Activated naive CD4-positive, alpha-beta T cell treated with anti-CD3 and anti-CD28 coated beads, Interleukin-2, amount 50 U/mL, for 16 hours (primary cell): Measurements from ENCODE around the gene VPS52.

ENCODE experiments used
- DNase-seq: peaks from one replicate; pipeline ENCODE4 v3.0.0-alpha.2; 2020

The VPS52 gene, protein sequence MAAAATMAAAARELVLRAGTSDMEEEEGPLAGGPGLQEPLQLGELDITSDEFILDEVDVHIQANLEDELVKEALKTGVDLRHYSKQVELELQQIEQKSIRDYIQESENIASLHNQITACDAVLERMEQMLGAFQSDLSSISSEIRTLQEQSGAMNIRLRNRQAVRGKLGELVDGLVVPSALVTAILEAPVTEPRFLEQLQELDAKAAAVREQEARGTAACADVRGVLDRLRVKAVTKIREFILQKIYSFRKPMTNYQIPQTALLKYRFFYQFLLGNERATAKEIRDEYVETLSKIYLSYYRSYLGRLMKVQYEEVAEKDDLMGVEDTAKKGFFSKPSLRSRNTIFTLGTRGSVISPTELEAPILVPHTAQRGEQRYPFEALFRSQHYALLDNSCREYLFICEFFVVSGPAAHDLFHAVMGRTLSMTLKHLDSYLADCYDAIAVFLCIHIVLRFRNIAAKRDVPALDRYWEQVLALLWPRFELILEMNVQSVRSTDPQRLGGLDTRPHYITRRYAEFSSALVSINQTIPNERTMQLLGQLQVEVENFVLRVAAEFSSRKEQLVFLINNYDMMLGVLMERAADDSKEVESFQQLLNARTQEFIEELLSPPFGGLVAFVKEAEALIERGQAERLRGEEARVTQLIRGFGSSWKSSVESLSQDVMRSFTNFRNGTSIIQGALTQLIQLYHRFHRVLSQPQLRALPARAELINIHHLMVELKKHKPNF

DNA sequence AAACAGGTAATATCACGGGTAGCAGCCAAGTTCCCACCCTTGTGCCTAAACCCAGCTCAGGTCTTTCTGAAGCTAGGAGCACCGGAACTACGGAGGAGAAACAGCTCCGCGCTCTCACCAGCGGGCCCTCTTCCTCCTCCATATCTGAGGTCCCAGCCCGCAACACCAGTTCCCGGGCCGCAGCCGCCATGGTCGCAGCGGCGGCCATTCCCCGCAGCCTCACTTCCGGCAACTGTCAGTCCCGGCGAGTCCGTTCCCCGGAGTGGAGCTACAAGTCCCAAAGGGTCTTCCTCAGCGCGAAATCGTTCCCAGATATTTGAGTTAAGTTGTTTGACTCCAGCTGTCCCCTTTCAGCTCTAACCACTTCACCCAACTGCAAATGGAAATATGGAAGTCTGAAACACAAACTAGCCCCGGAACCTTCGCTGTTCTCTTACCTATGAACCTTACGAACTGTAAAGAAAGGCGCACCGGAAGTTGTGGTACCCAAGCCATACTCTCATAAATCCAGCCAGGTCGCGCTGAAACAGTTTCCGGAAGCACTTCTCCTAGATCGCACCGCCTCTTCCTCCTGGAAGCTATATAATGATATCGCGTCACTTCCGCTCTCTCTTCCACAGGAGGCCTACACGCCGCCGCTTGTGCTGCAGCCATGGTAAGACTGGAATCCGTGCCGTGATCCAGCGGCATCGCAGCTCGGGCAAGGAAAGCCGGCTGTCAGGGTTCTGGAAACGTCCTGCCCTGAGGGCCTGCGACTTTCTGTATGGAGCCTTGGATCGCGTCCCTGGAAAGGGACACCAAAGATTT is at the start of gene VPS52, which contains the start of gene RPS18:
VPS52 (minus strand) TSS at position 409 of the 807 bp plus-strand sequence; CDS start at position 208, 201 bp downstream.
RPS18 (plus strand) TSS at position 608 of the 807 bp plus-strand sequence; CDS start at position 653, 45 bp downstream.
- DNase-seq, result peak; percentile 87

DNA sequence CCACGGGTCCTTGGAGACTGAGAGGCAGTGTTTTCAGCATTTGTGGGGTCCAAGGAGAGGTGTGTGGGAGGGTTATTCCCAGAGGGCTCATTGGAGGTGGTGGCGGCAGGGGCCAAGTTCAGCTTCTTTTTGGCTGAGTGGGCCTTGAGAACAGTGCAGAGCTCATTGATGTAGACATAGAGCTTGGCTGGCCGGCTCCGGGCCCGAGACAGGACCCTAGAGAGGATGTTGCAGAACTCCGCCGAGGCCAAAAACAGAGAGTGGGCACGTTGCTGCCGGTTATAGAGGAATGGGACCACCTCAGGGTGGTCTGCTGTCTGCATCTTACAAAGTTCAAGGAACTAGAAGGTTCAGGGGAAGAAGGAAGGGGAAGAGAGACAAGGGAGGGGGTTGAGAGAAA is 49.6 kb upstream of the VPS52 start:
- no peak for DNase-seq

DNA sequence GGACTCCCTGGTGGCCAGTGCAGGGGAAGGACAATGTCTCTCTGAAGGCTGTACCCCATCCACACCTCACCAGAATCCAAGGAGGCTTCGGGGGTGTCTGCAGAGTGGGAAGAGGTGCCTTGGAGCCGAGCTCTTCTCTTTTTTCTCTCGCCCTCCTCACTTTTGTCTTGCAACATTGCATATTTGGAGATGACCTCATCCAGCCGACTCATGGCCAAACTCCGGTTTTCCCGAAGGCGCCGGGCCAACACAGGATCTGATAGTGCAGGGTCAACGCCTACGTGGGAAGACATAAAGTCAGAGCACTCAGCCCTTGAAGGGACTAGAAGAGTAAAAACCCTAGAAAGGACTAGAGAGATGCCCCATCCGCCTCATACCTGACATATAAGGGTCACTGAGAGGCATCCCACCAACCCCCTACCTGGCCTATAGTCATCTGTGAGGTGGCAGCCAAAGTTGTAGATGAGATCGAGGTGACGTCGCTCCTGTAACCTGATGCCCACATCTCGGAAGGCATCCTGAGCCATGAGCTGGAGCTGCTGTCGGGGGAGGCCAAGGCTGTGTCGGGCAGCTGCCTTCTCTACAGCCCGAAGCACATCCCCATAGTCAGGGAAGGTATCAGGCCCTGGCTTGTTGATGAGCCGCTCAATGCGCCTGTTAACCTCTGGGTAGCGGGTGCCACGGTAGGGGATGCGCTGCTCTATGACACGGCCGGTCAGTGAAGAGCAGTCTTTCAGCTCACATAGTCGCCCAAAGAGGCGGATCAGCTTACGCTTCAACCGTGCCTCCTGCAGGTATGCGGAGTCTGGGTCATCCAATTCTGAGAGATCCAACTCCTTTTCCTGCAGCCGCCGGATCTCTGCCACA is 48.9 kb upstream of the VPS52 start:
- DNase-seq, result no peak

DNA sequence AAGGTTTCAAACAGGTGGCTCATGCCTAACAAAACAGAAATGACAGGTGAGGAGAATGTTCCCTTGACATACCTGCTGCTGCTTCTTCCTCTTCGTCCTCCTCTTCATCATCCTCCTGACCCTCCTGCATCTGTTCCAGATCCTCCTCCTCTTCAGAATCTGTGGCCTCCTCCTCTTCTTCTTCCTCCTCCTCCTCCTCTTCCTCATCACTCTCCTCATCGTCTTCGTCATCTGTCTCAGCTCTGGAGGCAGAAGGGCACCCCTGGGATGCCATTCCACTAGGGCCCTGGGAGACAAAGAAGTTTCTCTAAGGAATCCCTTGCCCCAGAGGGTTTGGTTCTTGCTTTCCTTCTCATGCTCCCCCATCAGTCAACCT is 48.3 kb upstream of the VPS52 start:
- DNase-seq, result no peak

DNA sequence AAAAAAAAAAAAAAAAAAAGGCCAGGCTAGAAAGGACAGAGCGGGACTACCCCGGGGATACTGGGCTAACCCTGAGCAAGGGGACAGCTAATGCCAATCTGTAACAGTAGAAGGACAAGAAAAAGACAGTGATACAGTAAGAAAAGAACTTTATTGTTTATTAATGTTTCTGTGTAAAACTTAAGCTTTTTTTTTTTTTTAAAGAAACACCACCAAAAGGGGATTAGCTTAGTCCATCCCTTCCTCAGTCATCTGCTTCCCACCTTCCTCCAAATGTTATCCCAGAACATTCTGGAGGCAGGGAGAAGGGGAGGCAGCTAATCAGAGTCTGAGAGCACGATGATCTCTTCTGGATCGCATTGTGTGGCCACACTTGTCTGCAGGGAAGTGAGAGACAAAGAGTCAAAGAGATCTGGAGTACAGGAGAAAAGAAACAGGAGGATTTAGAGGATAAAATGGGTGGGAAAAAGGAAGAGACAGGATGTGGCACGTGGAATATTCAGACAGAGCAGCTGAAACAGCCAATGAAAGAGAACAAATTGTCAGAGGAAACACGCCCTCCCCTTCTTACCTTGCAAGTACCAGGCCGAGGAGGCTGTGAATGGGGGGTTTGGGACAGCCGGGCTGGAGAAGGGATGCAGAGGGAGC is 46.9 kb upstream of the VPS52 start:
- no peak for DNase-seq

DNA sequence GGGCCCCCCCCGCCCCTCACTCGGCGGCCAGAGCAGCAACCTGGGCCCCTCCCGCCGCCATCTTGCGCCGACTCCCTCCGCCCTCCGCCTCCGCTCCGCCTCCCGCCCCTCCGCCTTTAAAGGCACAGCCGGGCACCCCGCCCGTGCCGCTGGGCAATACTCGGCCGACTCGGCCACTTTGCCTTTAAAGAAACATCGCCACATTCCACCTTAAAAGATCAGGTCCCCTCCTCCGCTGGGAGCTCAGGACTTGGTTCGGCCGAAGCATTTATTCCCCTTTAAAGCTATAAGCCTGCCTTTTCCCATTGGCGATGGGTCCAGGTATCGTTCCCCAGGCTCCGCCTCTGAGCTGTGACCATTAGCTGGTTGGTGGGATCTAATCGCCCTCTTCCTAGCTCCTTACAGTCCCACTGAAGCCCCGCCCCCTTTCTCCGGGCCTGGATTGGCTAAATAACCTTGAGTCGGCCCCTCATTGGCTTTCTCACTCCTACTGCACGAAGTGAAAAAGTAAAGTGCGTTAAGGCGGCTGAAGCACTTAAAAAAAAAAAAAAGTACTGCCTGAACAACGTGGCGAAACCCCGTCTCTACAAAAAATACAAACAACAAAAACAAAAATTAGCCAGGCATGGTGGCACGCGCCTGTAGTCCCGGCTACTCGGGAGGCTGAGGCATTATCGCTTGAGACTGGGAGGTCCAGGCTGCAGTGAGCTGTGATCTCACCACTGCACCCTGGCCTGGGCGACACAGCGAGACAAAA is 46.2 kb upstream of the VPS52 start, which contains the start of gene ZBTB22:
ZBTB22 (minus strand) TSS at position 76 of the 757 bp plus-strand sequence. CDS start 828 bp downstream, outside the sequence.
- DNase-seq, result peak; percentile 95

DNA sequence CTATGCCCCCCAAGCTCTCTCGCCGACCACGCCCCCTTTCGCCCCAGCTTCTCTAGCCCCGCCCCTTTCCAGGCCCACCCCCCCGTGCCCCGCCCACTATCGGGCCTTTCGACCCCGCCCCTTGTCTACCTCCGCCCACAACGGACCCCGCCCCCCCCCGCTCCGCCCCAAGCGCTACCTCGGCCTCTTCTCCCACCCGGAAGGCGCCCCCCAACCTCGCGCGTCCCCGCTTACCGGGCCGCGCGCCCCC is 45.7 kb upstream of the VPS52 start:
- DNase-seq, result no peak

DNA sequence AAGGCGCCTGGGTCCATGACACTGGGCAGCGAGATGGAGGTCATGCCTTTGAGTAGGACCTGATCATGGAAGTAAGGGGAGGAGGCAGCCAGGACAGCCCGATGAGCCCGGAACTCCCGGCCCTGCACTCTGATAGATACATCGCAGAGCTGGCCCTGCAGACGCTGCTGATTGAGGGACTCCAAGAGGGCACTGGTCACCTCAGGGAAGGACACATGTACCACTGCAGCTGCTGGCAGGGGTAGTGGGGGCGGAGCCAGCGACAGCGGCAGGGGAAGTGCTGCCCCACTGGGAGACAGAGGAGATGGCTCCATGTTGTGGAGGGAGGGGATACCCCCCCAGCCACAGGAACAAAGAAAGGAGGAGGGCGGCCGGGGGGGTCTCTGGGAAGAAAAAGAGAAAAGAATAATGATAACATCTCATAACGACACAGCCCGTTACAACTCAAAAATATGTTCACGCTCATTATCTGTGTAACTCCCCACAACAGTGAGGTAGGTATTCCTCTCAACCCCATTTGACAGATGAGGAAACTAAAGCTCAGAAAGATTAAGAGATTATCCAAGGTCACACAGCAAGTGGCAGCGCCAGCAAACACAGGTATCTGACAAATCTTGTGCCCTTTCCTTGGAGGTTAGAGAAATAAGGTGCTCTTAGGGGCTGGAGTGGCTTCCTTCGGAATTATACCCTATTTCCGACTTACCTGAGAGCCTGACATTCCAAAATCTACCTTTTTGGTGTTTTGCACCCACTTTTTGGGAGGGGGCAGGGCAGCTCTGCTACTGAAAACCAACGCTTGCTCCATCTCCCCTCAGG is 45.1 kb upstream of the VPS52 start:
- DNase-seq, result no peak

DNA sequence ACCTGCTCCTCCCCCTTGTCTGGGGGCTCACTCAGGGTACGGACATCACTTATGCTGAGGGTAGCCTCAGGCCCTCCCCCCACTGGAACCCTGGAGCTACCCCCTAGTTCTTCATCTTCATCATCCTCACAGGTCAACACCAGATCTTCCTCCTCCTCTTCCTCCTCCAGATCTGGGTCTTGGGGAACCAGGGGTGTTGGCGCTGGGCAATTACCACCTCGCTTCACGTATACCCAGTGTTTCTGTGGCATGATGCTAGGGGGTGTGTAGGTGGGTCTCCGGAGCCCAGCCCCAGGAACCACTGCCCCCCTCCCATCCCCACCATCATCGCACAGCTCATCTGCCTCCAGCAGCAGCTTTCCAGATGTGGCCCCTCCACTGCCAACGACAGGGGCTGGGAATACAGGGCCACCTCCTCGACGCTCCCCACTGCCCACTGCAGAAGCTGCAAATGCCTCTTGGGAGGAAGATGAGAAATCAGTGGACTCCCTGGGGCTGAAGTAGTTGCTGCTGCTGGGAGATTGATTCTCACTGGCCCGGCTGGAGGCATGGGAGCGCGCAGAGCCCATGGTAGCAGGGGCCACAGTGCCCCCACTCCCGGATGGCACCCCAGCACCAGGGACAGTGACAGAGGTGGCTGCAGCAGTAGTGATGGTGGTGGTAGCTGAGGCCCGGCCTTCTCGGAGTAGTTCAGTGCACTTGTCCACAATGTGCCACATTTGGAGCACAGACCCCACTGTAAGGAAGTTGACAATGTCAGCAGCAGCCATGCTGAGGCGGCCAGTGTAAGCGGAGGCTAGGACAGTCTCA is 44.3 kb upstream of the VPS52 start:
- no peak for DNase-seq

DNA sequence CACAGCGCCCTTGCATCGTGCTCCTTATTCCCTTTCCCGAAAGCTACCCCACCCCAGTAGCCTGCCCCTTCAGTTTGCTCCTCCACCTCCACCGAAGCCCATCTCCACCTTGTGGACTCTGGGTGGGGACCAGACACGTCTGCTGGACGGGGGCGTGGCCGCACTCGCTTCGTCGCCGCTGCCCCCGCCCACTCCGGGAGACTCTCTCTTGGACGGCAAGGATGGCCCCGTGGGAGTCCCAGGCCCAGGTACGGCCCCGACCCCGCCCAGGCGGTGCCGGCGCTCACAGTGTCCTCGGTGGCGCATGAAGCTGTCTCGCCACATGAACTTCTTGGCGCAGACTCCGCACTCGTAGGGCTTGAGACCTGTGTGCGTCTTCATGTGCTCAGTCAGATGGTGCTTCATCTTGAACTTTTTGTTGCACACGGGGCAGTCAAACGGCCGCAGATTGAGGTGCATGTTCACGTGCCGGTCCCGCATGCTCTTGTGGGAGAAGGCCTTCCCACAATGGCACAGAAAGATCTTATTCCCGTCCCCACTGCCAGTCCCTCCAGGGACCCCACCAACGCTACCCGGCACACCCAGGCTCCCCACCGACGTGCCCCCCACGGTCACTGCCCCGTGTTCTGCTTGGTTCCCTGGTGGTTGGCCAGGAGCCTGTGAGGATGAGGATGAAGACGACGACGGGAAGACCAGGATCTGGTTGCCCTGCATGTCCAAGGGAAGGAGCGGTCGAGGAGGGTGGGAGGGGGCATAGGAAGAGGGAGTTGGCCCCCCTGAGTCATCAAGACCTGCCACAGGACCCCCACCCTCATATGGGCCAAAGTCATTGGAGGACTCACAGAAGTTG is 43.5 kb upstream of the VPS52 start:
- no peak for DNase-seq

DNA sequence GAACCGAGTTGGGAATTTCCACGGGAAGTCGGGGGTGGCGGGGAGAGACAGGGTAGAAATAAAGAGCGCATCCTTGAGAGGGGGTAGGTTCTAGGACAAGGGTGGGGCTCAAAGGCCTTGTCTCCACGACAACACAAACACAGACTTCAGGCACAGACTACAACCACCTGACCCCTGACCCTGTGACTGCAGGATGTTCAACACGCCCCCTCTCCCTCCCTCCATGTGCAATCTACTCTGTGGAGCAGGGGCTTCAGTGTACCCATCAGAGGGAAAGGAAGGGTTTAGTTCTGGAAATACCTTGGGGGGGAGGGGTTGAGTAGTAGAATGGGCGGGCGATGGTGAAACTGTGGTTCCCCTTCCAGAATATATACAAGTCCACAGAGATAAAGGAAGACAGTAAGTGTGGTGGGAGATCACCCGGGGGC is 42.9 kb upstream of the VPS52 start:
- DNase-seq, result peak; percentile 57

DNA sequence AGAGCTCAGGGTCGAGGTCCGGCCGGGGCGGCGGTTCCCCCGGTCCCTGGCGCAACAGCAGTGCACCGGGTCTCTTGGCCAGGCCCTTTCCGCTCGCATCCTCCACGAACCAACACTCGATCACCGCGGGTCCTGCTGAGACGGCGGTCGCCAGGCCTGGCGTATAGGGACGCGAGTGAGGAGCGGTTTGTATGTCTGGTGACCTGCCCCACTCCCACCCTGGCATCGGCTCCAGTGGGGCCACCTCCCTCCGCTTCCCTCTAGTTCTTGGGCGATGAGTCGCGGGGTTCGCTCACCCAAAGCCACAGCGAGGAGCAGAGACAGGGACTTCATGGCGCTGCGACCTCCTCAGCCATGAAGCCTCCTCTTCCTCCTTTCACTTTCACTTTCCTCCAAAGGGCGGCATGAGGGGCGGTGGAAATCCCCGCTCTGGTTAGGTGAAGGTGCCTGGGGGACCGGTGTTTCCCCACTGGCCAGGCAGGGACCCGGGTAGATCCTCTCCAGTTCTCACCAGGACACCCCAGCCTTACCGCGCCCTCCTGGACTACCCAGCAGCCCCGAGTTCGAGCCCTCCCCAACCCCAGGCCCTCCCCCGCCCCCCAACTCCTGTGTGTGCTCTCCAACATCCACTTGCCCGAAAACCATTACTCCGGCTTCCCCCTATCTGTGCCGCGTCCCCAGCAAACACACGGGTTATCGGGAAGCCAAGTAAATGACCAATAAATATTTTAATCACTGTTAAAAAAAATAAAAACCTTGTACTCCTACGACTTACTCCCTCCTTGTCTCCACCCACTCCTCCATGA is 42.2 kb upstream of the VPS52 start, which contains the start of gene TAPBP:
TAPBP (minus strand) TSS at position 370 of the 806 bp plus-strand sequence; CDS start at position 333, 37 bp downstream.
- peak; percentile 84 for DNase-seq

DNA sequence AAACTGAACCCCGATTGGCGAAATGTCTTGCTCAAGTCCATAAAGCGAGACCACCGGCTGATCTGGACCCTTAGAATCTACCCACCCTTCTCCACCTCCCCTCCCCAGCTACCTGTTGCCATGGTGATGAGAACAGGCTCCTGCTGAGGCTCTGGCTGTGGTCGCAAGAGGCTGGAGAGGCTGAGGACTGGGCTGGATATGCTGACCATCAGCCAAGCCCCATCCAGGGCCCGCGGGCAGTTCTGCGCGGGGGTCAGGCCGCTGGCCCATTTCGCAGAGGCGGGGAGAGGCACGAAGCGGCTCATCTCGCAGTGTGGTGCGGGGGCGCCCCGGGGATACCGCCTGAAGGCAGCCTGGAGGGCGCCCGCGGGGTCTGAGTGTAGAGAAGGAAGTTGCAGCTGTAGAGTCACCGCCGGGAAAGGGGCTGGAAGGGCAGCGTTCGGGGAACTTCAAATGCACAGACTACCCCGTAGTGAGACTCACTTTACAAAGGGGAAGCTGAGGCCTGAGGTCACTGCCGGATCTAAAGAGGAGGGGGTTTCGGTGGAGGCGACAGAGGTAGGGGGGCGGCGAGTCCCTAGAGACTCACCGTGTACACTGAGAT is 41.5 kb upstream of the VPS52 start:
- peak; percentile 63 for DNase-seq

DNA sequence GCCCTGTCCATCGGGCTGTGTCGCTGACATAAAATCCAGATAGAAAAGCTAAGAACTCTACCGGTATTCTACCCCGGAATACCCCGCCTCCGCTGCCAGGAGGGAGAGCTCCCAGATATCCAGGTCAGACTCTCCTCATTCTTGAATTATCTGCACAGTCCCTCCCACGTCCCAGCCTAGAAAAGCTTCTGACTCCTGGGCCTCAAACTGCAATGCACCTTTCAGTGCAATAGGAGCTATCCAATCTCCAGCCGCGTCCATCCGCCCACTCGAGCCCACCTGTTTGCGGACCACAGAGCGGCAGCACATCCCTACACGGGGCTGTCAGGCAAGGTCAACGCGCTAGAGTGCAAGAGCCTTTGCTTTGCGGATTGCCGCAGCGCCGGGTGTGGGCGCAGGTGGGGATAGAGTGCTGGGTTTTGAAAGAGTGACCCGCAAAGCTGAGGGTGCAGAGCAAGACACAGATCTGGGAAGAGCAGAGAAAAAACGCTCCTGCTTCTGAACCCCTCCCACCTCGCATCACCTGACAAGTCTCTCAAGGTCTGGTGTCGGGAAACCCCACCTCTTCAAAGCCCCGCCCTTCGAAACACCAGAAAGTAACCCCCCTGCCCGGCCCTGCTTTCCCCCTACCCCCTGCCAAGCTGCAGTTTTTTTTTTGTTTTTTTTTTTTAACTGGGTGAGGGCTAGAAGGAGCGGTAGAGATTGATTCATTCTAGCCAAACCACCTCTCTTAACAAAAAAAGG is 40.9 kb upstream of the VPS52 start:
- DNase-seq, result peak; percentile 87

DNA sequence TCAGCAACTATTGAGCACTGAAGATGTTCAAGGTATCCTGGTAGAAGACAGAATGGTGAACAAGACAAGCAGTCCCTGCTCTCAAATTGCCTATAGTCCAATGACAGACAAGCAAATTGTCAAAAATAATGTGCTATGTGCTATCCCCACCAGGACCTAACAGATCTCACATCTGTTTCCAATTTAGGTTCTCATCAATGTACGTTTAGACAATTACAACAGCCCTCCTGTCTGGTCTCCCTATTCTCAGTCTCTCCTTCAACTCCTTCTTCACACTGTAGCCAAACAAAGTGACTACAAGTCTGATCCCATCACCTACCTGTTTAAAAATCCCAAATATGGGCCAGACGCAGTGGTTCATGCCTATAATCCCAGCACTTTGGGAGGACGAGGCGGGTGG is 34.7 kb upstream of the VPS52 start:
- DNase-seq, result no peak

DNA sequence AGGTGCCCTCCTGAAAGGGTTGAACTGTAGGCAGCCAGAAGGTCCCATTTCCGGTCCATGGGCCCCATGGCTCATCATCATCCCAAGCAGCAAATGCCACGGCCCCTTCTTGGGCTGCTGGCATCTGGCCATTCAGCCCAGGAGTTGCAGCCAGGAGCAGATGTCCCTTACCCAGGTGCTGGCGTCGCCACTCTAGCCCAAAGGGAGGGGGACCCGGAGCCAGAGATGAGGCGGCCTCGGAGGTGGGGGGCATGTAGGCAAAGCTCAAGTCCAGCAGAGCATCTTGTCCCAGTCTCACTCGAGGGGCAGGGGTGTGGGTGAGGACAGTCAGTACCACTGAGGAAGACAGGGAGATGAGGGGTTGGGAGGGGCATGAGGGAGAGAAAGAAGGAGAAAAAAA is 33.4 kb upstream of the VPS52 start:
- DNase-seq, result no peak
